ENCODE results near the gene TSC22D2.
A peak's percentile ranks its signal among the peaks of the same experiment; 100 is the strongest.

TSC22D2 gene

GRCh38 chr3:150370999-150371398, 37.1 kb upstream of the TSC22D2 start:
- TF ChIP-seq POLR2AphosphoS5 (IDR thresholded peaks at IDR 0.05; ENCODE audit: borderline replicate concordance, low read depth, low read length) (no peak), FOXP2 (optimal IDR thresholded peaks at IDR 0.05; ENCODE audit: control extremely low read depth, extremely low read length, insufficient read depth) (no peak), EZH2 (IDR thresholded peaks at IDR 0.05) (no peak)
- Histone ChIP-seq H3K9ac (ENCODE audit: insufficient read length) (peak overlapping the region; percentile 89), H3K4me3 (peak overlapping the region; percentile 74), H3K27ac (peak overlapping the region; percentile 96), H3K36me3 (ENCODE audit: insufficient read depth, low read length) (no peaks in the 10 kb centered on the region), H3K9me3 (ENCODE audit: low read depth, low read length) (no peaks in the 10 kb centered on the region; the same call in 1 of the 2 replicates)
- no peak for DNase-seq (ENCODE audit: low read depth, low spot score)

GRCh38 chr3:150371741-150372254, 36.3 kb upstream of the TSC22D2 start:
- Histone ChIP-seq H3K9me3 (ENCODE audit: low read depth, low read length) (no peaks in the 10 kb centered on the region; the same call in 1 of the 2 replicates), H3K27ac (peak overlapping the region; percentile 96), H3K36me3 (ENCODE audit: insufficient read depth, low read length) (no peaks in the 10 kb centered on the region), H3K4me3 (peak overlapping the region; percentile 74), H3K9ac (ENCODE audit: insufficient read length) (peak overlapping the region; percentile 89)
- peak; percentile 64 for TF ChIP-seq FOXP2 (optimal IDR thresholded peaks at IDR 0.05; ENCODE audit: control extremely low read depth, extremely low read length, insufficient read depth)
- TF ChIP-seq POLR2AphosphoS5 (IDR thresholded peaks at IDR 0.05; ENCODE audit: borderline replicate concordance, low read depth, low read length): peak; percentile 78
- TF ChIP-seq EZH2 (IDR thresholded peaks at IDR 0.05): no peak
- DNase-seq (ENCODE audit: low read depth, low spot score): peak; percentile 97

GRCh38 chr3:150372320-150372719, 35.8 kb upstream of the TSC22D2 start:
- Histone ChIP-seq H3K9me3 (ENCODE audit: low read depth, low read length) (no peaks in the 10 kb centered on the region; the same call in 1 of the 2 replicates), H3K27ac (peak overlapping the region; percentile 96), H3K4me3 (peak overlapping the region; percentile 74), H3K9ac (ENCODE audit: insufficient read length) (peak overlapping the region; percentile 89), H3K36me3 (ENCODE audit: insufficient read depth, low read length) (no peaks in the 10 kb centered on the region)
- DNase-seq (ENCODE audit: low read depth, low spot score): no peak
- no peak for TF ChIP-seq POLR2AphosphoS5 (IDR thresholded peaks at IDR 0.05; ENCODE audit: borderline replicate concordance, low read depth, low read length)
- no peak for TF ChIP-seq FOXP2 (optimal IDR thresholded peaks at IDR 0.05; ENCODE audit: control extremely low read depth, extremely low read length, insufficient read depth)
- TF ChIP-seq EZH2 (IDR thresholded peaks at IDR 0.05): no peak

DNA sequence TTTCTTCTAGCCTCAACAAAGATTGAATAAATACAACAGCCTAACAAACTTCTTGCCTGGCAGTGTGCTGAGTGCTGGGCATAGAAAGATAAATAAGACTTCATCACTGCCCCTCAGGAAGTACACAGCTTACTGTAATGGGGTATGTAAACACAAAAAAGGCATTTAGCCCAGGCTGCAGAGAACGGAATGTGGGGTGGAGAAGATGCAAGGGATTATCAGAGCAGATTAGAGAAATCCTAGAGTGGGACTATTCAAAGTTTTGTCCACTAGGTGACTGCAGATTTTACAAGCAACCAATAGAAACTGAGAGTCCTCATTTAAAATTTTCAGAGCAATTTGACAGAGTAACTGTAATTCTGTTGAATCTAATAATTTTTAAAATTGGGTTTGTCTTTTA, 35.4 kb upstream of the TSC22D2 start:
- Histone ChIP-seq H3K9me3 (ENCODE audit: low read depth, low read length) (no peaks in the 10 kb centered on the region; the same call in 1 of the 2 replicates), H3K36me3 (ENCODE audit: insufficient read depth, low read length) (no peaks in the 10 kb centered on the region), H3K27ac (peak overlapping the region; percentile 96), H3K4me3 (peak overlapping the region; percentile 0; the same call in 1 of the 2 replicates), H3K9ac (ENCODE audit: insufficient read length) (peak overlapping the region; percentile 89)
- no peak for DNase-seq (ENCODE audit: low read depth, low spot score)
- TF ChIP-seq POLR2AphosphoS5 (IDR thresholded peaks at IDR 0.05; ENCODE audit: borderline replicate concordance, low read depth, low read length) (no peak), FOXP2 (optimal IDR thresholded peaks at IDR 0.05; ENCODE audit: control extremely low read depth, extremely low read length, insufficient read depth) (no peak), EZH2 (IDR thresholded peaks at IDR 0.05) (no peak)

- H3K27ac ChIP-seq: peak overlapping the region; percentile 96
- H3K36me3 ChIP-seq (ENCODE audit: insufficient read depth, low read length): no peaks in the 10 kb centered on the region
- H3K9me3 ChIP-seq (ENCODE audit: low read depth, low read length): no peaks in the 10 kb centered on the region; the same call in 1 of the 2 replicates
- TF ChIP-seq EZH2 (IDR thresholded peaks at IDR 0.05) (no peak), FOXP2 (optimal IDR thresholded peaks at IDR 0.05; ENCODE audit: control extremely low read depth, extremely low read length, insufficient read depth) (no peak), POLR2AphosphoS5 (IDR thresholded peaks at IDR 0.05; ENCODE audit: borderline replicate concordance, low read depth, low read length) (no peak)
- H3K4me3 ChIP-seq: no peak overlapping the region
- DNase-seq (ENCODE audit: low read depth, low spot score): no peak
- no peak overlapping the region for H3K9ac ChIP-seq (ENCODE audit: insufficient read length)
These were observed 34.7 kb upstream of the TSC22D2 start for GRCh38 chr3:150373234-150373875.

DNA sequence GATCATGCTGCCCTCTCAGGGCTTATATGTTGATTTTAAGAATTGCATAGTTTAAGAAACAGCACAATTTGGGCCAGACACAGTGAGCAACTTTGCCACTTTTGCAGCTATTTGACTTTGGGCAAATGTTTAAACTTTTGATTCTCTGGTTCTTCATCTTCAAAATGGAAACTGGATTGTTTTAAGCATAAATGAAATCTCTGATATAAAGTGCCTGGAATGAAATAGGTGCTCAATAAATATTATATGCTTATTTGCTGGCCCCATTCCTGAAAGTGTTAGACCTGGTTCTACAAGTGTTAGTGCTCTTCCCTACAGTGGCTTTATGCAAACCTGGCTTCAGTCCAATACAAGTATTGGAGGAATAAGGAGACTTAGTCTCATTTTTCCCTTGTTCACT, 33.1 kb upstream of the TSC22D2 start:
- Histone ChIP-seq H3K4me3 (peak overlapping the region; percentile 25; the same call in 1 of the 2 replicates), H3K36me3 (ENCODE audit: insufficient read depth, low read length) (no peaks in the 10 kb centered on the region), H3K9me3 (ENCODE audit: low read depth, low read length) (no peaks in the 10 kb centered on the region; the same call in 1 of the 2 replicates), H3K9ac (ENCODE audit: insufficient read length) (peak overlapping the region; percentile 54), H3K27ac (peak overlapping the region; percentile 96)
- TF ChIP-seq POLR2AphosphoS5 (IDR thresholded peaks at IDR 0.05; ENCODE audit: borderline replicate concordance, low read depth, low read length) (no peak), FOXP2 (optimal IDR thresholded peaks at IDR 0.05; ENCODE audit: control extremely low read depth, extremely low read length, insufficient read depth) (no peak), EZH2 (IDR thresholded peaks at IDR 0.05) (no peak)
- DNase-seq (ENCODE audit: low read depth, low spot score): no peak

DNA sequence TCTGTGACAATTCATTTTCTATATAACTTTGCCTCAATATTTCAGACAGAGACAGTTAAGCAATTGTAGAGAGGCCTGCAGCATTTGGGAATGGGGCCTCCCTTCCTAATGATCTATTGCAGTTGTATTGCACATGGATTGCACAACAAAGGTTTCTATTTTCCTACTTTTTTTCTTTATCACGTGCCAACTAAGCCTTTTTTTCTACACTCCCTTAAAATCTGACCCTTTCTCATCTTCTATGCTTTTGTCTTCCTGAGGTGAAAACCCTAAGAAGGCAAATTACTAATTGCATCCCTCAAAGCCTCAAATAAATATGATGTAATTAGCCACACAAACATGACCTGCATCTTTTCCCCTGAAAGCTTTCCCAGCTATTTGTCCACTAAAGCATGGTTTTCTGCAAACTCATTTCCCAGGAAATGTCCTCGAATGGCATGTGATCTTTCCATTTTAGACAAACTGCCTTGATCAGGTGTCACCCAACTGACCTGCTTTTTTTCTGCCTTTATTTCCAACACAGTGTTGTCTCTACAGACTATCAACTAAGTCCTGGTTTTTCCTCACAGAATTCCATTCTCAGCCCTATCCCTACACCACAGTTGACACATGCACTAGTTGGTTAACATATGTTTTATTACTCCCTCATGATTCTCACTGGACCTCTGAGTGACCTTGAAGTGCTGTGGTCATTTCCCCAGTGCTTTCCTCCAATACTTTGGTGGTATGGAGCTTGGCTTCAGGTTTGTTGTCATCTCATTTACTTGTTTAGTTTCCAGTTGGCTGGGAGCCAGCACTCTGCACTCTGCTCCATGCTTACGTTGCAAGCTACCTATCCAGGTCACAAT, 31.9 kb upstream of the TSC22D2 start:
- no peaks in the 10 kb centered on the region for H3K36me3 ChIP-seq (ENCODE audit: insufficient read depth, low read length)
- H3K9ac ChIP-seq (ENCODE audit: insufficient read length): peak overlapping the region; percentile 54
- peak overlapping the region; percentile 96 for H3K27ac ChIP-seq
- TF ChIP-seq POLR2AphosphoS5 (IDR thresholded peaks at IDR 0.05; ENCODE audit: borderline replicate concordance, low read depth, low read length) (no peak), FOXP2 (optimal IDR thresholded peaks at IDR 0.05; ENCODE audit: control extremely low read depth, extremely low read length, insufficient read depth) (no peak), EZH2 (IDR thresholded peaks at IDR 0.05) (no peak)
- H3K4me3 ChIP-seq: peak overlapping the region; percentile 25; the same call in 1 of the 2 replicates
- DNase-seq (ENCODE audit: low read depth, low spot score): peak; percentile 79
- no peaks in the 10 kb centered on the region; the same call in 1 of the 2 replicates for H3K9me3 ChIP-seq (ENCODE audit: low read depth, low read length)
